ENCODE data around the gene CAPN5.

CAPN5 gene

DNA sequence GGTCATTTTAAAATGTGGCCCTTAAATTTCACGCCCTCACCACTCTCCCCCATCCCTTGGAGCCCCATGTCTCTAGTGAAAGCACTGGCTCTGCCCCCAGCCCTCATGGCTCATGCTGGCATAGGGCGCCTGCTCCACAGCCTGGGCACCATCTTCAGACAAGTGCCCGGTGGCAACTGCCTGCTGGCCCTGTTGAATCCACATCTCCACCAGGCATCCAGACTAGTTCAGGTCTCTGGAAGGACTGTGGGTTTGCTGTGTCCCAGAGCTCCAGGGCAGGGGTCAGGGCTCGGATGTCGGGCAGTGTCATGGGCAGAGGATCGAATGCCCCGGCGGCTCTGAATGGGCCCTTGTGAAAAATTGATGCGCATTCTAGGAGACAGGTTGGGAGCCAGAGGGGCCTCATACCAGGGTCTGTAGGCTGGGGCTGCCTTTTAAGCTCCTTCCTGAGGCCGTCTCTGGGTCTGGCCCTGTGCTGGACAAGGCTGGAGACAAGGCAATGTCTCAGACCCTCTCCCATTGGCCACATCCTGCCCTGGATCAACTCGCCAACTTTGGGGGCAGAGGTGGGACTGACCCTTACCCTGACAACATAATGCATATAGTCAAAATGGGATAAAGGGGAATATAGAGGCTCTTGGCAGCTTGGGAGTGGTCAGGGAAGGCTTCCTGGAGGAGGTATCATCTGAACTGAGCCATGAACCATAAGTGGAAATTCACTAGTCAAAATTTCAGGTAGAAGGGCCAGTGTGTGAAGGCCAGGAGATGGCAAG is 62.5 kb downstream of the CAPN5 start:
- in situ Hi-C loops (cut with HindIII; ENCODE audit: low sequenced_read_pairs), result no loop called here

DNA sequence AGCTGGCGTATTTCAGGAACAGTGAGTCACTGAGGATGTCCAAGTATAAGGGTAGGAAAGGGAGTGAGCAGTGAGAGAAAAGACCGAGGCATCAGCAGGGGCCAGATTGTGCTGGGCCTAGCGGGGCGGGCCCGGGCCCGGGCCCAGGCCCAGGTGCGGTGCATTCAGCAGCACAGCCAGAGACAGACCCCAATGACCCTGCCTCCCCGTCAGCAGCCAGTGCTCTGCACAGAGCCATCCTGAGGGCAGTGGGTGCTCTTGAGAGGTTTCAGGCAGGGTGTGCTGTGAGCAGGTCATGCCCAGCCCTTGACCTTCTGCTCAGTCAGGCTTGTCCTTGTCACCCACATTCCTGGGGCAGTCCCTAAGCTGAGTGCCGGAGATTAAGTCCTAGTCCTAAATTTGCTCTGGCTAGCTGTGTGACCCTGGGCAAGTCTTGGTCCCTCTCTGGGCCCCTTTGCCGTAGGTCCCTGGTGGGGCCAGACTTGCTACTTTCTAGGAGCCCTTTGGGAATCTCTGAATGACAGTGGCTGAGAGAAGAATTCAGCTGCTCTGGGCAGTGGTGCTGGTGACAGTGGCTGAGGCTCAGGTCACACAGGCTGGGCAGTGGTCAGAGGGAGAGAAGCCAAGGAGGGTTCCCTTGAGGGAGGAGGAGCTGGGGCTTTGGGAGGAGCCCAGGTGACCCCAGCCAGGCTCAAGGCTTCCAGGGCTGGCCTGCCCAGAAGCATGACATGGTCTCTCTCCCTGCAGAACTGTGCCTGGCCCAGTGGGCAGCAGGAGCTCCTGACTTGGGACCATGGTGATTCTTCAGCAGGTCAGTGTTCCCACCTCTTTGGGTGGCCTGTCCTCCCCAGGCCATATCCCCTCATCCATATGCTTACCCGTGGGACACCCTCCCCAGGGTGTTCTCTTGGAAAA is 63.3 kb downstream of the CAPN5 start:
- in situ Hi-C loops (cut with HindIII; ENCODE audit: low sequenced_read_pairs), result no loop called here

DNA sequence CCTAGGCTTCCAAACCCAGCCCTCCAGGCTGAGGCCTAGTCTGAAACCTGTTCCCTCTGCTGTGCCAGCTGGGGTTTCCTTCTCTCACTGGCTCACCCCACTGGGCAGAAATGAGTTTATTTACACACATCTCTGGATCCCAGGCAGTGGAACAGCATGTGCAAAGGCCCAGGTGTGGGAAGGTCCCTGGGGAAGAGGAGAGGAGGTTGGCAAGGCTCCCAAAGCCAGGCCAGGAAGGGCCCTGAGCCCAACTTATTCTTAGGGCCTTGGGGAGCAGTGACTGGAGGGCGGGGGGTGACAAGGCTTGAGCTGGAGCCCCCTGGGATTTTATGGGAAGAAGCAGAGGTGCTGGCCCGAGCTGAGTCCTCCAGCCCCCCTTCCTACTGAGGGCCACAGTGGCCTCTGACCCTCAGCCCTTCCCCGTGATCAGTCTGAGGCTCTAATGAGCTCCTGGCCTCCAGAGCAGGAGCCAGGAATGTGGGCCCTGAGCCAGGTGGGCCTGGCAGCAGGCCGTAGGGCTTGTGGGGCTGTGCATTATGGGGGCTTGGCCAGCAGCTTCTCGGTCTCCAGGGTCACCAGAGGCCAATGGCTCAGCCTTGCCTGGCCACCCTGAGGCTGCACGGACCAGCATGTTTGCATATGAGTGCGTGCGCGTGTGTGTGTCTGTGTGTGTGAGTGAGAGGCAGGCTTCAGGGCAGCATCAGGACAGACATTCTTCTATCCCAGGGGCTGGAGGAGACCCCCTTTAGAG is 64.2 kb downstream of the CAPN5 start:
- in situ Hi-C loops (cut with HindIII; ENCODE audit: low sequenced_read_pairs), result no loop called here

DNA sequence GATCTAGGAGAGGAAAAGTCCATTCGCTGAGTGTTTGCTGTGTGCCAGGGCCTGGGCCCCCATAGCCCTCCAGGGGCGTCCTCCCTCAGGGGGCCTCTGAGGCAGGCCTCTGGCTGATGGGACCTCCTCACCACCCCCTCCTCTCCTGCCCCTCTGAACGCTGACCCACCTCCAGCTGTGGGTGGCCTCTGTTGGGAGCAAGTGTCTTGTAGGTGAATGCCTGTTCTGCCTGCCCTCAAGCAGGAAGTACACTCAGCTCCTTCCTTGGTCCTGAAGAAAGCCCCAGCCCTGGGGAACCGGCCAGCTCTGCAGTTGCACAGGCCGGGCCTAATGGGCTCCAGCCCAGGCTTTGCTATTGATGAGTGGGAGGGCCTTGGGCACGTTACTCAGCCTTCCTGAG is 64.8 kb downstream of the CAPN5 start:
- in situ Hi-C loops (cut with HindIII; ENCODE audit: low sequenced_read_pairs), result no loop called here

DNA sequence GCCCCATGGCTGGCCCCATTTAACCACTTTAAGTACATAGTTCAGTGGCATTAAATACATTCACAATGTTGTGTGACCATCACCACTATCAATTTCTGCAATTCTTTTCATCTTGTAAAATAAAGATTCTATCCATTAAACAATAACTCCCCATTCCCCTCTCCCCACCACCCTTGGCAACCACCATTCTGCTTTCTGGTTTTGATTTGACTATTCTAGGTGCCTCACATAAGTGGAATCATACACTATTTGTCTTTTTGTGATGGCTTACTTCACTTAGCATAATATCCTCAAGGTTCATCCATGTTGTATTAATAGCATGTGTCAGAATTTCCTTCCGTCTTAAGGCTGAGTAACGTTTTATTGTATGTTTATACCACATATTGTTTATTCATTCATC is 68.3 kb downstream of the CAPN5 start:
- in situ Hi-C loops (cut with HindIII; ENCODE audit: low sequenced_read_pairs), result no loop called here

DNA sequence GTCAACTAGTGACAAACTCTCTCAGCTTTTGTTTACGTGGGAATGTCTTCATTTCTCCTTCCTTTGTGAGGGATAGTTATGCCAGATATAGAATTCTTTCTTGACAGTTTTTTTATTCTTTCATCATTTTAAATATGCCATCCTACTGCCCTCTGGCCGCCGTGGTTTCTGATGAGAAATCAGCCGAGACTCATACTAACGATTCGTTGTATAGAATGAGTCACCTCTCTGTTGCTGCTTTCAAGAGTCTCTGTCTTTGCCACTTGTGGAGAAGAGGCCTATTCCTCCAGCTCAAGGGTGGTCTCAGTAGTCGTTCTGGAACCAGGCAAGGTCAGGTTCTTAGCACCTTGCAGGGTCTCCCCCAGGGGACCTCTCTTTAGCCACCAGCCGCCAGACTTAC is 69.3 kb downstream of the CAPN5 start:
- in situ Hi-C loops (cut with HindIII; ENCODE audit: low sequenced_read_pairs), result no loop called here

DNA sequence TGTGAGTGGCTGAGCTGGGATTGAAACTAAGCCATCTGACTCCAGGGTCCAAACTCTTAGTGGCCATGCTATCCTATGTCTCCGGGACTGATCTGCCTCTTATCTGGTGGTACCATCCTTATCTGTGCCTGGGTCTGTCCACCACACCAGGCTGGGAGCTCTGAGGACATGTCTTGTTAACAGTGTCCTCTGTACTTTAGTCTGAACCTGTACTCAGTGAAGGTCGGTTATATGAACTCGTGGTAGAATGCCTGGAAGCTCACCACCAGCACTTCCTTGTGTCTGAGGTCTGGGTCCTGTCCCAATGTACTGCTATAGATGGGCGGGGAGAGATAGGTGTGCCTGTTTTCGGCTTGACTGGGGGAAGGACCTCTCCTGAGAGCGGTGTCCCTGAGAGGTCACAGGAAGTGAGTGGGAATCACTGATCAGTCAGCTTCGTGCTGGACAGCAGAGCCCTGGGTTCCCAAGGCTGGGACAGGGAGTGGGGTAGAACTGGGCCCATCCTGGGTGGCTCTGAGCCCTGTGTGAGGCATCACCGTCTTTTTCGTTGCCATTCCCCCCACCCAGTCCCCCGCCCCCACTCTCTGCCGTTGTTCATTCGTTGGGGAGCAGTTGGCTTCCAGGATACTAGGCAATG is 70.1 kb downstream of the CAPN5 start:
- in situ Hi-C loops (cut with HindIII; ENCODE audit: low sequenced_read_pairs), result no loop called here

DNA sequence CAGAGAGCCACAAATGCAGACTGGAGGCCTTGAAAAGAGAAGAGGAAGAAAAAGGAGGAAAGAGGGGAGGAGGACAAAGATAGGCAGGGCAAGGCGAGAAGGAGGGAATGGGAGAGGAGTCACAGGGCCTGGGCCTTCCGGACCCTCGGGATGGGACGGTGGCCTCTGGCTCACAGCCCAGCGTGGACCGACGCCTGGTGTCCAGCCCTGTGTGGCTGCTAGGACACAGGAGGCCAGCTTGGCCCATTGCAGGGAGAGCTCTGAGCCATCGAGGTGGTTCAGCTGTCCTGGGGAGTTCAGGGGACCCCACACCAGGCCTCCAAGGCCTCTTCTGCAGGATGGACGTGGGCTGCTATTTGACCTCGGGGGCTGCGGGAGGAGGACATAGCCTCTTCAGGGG is 70.7 kb downstream of the CAPN5 start:
- in situ Hi-C loops (cut with HindIII; ENCODE audit: low sequenced_read_pairs), result no loop called here

DNA sequence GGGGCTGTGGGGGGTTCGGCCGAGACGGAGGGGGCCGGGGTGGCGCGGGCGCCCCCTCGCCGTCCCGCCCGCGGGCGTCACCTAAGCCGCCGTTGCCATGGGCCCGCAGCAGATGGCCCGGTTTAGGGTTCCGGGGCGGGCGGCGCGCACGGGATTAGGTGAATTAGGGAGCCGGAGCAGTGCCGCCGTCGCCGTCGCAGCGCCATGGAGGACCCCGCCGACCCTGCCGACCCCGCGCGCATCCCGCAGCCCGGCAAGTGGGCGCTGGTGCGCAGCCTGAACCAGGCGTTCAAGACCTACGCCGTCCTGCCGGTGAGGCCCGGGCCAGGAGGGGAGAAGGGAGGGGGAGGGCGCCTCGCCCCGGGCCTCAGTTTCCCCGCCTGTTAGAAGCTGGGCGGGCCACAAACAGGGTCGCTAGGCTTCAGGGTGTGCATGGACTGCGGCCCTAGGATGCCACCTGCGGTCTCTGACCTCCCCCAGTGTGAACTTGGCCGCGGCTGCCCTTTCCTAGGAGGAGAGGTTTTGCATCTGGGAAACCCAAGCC is 71.4 kb downstream of the CAPN5 start:
- in situ Hi-C loops (cut with HindIII; ENCODE audit: low sequenced_read_pairs), result no loop called here

DNA sequence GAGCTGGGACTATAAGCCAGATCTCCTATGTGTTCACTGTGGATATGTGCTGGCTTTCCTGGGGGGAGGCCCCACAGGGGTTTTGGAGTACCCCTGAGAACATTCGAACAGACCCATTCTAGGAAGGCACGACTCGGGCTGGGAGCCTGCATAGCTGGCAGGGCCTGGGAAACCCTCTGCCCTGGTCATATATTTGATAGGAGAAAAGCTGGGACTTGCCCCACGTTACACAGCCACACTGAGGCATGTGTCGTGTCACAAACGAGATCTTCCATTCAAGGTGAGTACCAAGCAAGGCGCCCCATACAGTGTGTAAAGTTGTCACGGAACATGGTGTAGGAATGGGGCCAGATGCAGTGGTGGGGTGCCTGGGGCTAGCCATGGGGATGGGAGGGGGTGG is 72.4 kb downstream of the CAPN5 start:
- in situ Hi-C loops (cut with HindIII; ENCODE audit: low sequenced_read_pairs), result no loop called here

DNA sequence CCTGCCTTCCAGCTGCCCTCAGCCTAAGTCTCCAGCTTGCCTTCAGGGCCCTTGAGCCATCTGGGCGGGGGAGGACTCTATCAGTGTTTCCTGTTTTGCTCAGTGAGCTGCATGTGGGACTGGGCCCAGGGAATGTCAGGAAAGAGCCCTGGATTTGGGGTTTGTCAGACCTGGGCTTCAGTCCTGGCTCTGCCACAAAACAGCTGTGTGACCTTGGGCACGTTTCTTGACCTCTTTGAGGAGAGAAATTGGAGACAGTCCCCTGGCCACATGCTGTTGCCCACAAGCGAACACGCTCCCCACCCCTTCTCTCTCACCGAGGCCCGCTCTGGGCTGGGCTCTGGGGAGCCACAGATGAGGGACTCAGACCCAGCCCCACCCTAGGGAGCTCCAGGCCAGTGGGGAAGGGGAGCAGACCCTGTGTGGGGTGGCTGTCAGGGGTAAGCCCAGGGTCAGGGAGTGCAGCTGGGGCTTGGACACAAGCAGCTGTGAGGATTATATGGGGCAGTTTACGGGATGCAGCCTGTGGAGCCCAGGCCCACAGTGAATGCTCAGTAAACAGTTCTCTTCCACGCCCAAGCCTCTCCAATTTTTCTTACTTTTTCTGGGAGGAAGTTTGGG is 73.6 kb downstream of the CAPN5 start:
- in situ Hi-C loops (cut with HindIII; ENCODE audit: low sequenced_read_pairs), result no loop called here

DNA sequence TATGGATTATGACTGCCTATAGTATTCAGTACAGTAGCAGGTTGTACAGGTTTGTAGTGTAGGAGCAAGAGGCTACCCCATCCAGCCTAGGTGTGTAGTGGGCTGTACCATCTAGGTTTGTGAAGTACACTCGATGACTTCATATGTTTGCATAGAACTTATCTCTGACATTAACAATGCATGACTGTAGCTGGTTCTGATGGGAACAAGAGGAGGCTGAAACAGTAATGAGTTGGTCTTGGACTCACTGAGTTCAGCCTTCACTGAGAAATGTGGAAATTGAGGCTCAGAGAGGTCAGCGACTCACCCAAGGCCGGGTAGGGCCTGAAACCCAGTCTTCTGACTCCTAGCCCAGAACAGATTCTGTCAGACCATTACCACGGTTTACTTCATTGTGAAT is 74.3 kb downstream of the CAPN5 start:
- in situ Hi-C loops (cut with HindIII; ENCODE audit: low sequenced_read_pairs), result no loop called here

DNA sequence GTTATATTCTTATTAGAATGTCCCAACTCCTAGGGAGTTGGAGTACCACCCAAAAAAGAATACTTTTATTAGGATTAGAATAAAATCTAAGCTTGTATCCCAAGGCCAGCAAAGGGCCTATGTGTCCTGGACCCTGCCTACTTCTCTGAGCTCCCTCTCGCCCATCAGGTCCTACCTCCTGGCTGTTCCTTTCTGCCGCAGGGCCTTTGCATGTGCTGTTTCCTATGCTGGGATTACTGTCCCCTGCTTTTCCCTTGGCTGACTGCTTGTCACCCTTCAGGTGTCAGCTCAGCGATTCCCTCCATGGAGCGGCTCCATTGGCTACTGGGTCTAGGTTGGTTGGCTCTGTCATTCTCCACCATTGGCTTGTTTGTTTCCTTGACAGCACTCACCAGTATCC is 74.7 kb downstream of the CAPN5 start:
- in situ Hi-C loops (cut with HindIII; ENCODE audit: low sequenced_read_pairs), result no loop called here

DNA sequence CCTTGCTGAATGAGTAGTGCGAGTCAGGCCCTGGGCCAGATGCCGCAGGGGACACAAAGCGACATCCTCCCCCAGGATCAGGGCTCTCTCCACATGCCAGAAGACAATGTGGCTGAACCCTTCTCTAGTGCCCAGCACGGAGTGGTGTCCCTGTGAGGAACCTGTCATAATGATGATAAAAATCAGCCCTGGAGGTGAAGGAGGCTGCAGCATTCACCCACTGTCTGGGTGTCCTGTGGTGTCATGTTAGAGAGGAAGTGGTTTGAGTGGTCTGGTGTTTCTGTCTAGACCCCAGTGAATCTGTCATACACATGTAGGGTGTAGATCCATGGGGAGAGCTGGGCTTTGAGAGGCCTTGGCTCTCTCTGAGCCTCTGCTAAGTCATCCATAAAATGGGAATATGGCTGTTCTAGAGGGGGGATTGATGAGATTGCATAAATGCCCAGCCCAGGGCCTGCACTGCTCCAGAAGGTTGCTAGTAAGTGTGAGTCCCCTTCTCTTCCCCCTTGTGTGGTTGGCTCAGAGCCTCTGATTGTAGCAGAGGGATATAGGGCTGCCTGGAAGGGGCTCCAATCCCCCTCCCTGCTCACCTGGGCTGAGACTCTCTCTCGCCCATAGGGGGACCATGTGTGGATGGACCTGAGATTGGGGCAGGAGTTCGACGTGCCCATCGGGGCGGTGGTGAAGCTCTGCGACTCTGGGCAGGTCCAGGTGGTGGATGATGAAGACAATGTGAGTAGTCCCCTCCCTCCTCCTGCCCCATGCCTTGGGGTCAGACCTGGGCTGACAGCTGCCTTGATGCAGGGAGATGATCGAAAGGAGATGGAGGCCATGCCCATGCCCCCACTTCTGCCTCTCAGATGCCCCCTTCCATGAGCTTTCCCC is 75.6 kb downstream of the CAPN5 start:
- in situ Hi-C loops (cut with HindIII; ENCODE audit: low sequenced_read_pairs), result no loop called here

DNA sequence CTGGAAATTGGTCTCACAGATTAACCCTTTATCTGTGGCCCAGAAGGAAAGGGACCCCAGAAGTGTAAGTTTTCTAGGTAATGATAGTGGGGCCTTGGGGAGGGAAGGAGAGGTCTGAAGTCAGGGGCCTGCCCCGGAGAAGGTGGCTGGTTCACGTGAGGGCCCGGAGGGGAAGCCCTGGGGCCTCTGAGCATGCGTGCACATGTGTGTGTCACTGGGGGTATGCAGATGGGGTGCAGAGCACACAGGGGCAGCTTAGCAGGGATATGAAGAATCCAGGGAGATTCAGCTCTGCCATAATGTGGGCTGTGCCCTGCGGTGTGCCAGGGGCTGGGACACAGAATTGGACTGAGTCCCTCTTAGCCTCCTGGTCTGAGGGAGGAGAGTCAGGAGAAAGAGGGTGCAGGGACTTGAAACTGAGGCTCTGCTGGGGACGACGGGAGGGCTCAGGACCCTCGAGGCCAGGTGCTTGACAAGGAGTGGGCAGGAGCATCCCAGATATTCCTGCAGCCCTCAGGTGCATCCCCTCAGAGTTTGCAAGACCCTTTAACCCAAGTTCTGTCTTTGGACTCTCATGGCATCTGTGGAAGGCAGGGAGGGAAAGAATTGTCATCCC is 76.7 kb downstream of the CAPN5 start:
- in situ Hi-C loops (cut with HindIII; ENCODE audit: low sequenced_read_pairs), result no loop called here

DNA sequence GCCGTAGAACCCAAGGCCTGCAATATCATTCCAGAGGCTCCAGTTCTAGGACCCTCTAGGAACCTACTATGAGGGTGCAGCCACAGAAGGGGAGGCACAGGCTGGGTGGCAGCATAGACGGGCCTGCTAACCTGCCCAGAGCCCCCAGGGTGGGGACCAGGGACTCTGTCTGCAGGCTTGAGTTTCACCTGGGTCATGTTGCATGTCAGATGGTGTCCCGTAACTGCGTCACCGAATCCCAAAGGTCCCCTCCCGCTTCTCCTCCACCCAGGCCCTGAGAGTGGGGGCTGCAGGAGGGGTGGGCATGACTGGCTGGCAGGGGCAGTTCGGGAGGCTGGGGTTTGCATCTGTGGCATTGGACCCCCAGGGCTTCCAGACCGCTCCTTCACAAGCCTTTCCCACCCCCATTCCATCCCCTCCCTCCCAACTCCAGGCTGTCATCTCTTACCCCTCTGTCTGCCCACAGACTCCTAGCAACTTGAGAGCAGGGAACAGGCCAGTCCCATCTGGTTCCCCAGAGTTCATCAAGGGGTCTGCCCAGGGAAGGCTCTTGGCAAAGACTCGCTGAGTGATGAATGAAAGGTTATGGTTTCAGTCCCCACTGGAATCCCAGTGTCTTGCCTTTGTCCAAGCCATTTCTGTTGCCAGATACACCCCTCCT is 77.6 kb downstream of the CAPN5 start:
- in situ Hi-C loops (cut with HindIII; ENCODE audit: low sequenced_read_pairs), result no loop called here

DNA sequence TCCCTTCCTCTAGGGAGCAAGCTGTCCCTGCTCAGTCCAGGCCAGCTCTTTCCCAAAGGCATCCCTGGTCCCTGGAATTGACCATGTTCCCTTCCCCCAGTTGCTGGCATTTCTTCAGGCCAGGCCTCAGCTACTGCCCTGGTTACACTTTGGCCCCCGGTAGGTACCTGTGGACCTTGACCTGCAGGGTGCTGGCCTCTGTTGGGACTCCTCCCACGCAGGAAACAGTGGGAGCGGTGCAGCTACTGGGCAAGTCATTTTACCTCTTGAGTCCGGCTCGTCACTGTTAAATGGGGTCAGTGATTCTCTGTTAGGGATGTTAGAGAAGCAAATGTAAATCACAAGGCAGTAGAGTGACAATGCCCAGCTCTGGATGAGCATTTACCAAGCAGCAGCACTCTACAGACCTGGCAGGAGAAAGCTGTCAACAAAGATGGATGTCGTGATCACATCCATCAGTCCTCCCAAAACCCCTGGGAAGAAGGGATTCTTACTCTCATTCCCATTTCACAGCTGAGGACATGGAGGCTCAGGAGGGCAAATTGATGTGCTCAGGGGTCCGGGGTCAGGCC is 78.2 kb downstream of the CAPN5 start:
- in situ Hi-C loops (cut with HindIII; ENCODE audit: low sequenced_read_pairs), result no loop called here

All from DLD1 (cell line).